ENCODE results near the gene FNDC3B.

GRCh38 chr3:172219750-172220149, 180.4 kb downstream of the FNDC3B start:
- TF ChIP-seq, protein P1, sequence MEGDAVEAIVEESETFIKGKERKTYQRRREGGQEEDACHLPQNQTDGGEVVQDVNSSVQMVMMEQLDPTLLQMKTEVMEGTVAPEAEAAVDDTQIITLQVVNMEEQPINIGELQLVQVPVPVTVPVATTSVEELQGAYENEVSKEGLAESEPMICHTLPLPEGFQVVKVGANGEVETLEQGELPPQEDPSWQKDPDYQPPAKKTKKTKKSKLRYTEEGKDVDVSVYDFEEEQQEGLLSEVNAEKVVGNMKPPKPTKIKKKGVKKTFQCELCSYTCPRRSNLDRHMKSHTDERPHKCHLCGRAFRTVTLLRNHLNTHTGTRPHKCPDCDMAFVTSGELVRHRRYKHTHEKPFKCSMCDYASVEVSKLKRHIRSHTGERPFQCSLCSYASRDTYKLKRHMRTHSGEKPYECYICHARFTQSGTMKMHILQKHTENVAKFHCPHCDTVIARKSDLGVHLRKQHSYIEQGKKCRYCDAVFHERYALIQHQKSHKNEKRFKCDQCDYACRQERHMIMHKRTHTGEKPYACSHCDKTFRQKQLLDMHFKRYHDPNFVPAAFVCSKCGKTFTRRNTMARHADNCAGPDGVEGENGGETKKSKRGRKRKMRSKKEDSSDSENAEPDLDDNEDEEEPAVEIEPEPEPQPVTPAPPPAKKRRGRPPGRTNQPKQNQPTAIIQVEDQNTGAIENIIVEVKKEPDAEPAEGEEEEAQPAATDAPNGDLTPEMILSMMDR (IDR thresholded peaks at IDR 0.05), result no peak
- no peak for TF ChIP-seq RAD21 (conservative IDR thresholded peaks at IDR 0.05 in 1 of 2, IDR thresholded peaks at IDR 0.05 in 1 of 2)
- no peak for TF ChIP-seq ZFP36 (IDR thresholded peaks at IDR 0.05; ENCODE audit: borderline replicate concordance, partially characterized antibody)
- TF ChIP-seq, protein P2, sequence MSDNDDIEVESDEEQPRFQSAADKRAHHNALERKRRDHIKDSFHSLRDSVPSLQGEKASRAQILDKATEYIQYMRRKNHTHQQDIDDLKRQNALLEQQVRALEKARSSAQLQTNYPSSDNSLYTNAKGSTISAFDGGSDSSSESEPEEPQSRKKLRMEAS (IDR thresholded peaks at IDR 0.05), result no peak
- TF ChIP-seq, protein P3, sequence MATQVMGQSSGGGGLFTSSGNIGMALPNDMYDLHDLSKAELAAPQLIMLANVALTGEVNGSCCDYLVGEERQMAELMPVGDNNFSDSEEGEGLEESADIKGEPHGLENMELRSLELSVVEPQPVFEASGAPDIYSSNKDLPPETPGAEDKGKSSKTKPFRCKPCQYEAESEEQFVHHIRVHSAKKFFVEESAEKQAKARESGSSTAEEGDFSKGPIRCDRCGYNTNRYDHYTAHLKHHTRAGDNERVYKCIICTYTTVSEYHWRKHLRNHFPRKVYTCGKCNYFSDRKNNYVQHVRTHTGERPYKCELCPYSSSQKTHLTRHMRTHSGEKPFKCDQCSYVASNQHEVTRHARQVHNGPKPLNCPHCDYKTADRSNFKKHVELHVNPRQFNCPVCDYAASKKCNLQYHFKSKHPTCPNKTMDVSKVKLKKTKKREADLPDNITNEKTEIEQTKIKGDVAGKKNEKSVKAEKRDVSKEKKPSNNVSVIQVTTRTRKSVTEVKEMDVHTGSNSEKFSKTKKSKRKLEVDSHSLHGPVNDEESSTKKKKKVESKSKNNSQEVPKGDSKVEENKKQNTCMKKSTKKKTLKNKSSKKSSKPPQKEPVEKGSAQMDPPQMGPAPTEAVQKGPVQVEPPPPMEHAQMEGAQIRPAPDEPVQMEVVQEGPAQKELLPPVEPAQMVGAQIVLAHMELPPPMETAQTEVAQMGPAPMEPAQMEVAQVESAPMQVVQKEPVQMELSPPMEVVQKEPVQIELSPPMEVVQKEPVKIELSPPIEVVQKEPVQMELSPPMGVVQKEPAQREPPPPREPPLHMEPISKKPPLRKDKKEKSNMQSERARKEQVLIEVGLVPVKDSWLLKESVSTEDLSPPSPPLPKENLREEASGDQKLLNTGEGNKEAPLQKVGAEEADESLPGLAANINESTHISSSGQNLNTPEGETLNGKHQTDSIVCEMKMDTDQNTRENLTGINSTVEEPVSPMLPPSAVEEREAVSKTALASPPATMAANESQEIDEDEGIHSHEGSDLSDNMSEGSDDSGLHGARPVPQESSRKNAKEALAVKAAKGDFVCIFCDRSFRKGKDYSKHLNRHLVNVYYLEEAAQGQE (IDR thresholded peaks at IDR 0.05), result no peak
- no peak for TF ChIP-seq HDAC2 (IDR thresholded peaks at IDR 0.05)
- no peak for TF ChIP-seq CHD4 (IDR thresholded peaks at IDR 0.05; ENCODE audit: borderline replicate concordance)
- TF ChIP-seq POLR2A (IDR thresholded peaks at IDR 0.05; ENCODE audit: low read length), result no peak
- TF ChIP-seq CEBPB (IDR thresholded peaks at IDR 0.05), result no peak
- TF ChIP-seq, protein P4, sequence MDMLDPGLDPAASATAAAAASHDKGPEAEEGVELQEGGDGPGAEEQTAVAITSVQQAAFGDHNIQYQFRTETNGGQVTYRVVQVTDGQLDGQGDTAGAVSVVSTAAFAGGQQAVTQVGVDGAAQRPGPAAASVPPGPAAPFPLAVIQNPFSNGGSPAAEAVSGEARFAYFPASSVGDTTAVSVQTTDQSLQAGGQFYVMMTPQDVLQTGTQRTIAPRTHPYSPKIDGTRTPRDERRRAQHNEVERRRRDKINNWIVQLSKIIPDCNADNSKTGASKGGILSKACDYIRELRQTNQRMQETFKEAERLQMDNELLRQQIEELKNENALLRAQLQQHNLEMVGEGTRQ (IDR thresholded peaks at IDR 0.05), result no peak

Measured in A549 (cell line).